ENCODE results near the gene AZGP1. TPM values are rescaled to one million over a fixed set of nuclear protein-coding genes. Genes with fewer than 3 reads are reported as not detected.

The AZGP1 gene
- total and polyA plus RNA-seq, 2 of the 13 experiments (the other 11 are each of a cell fraction or from before 2014, with no cell fraction given) = 93.8 to 229 TPM

GRCh38 chr7:100003711-100004661 lies 28.2 kb upstream of the AZGP1 start (continued):
- TF ChIP-seq DMAP1 (CRISPR knock-in tag; IDR thresholded peaks at IDR 0.05) = peak; percentile 65; the same call in 1 of the 2 replicates
- TF ChIP-seq ZNF567 (CRISPR knock-in tag; IDR thresholded peaks at IDR 0.05; ENCODE audit: borderline replicate concordance) = peak; percentile 86; the same call in 1 of the 2 replicates
- TF ChIP-seq ZNF800 (CRISPR knock-in tag; IDR thresholded peaks at IDR 0.05) = peak; percentile 66; the same call in 1 of the 2 replicates
- peak; percentile 86 for TF ChIP-seq ARID5B (CRISPR knock-in tag; IDR thresholded peaks at IDR 0.05)
- no peak for TF ChIP-seq TOE1 (CRISPR knock-in tag; IDR thresholded peaks at IDR 0.05)
- TF ChIP-seq ZNF460 (CRISPR knock-in tag; IDR thresholded peaks at IDR 0.05; ENCODE audit: borderline replicate concordance) = peak; percentile 77; the same call in 1 of the 2 replicates
- TF ChIP-seq KDM2A (CRISPR knock-in tag; IDR thresholded peaks at IDR 0.05; ENCODE audit: borderline replicate concordance, low read depth) = peak; percentile 54
- peak; percentile 75; the same call in 1 of the 2 replicates for TF ChIP-seq ZBTB3 (CRISPR knock-in tag; IDR thresholded peaks at IDR 0.05; ENCODE audit: borderline replicate concordance, low read depth)
- TF ChIP-seq ZKSCAN5 (CRISPR knock-in tag; IDR thresholded peaks at IDR 0.05) = no peak
- no peak for TF ChIP-seq JDP2 (CRISPR knock-in tag; IDR thresholded peaks at IDR 0.05; ENCODE audit: borderline replicate concordance)
- peak; percentile 90 for TF ChIP-seq MEIS1 (CRISPR knock-in tag; IDR thresholded peaks at IDR 0.05; ENCODE audit: borderline replicate concordance)
- 0 out of 2 replicates have a peak, but pooled peaks have one; percentile 41 for TF ChIP-seq MLXIP (CRISPR knock-in tag; IDR thresholded peaks at IDR 0.05; ENCODE audit: borderline replicate concordance)
- no peak for TF ChIP-seq ZNF672 (CRISPR knock-in tag; IDR thresholded peaks at IDR 0.05)

Data from HepG2 (cell line).